Measurements from ENCODE around the gene SFTPD.
"Not testable (repeated sequence)": the region's sequence is repeated elsewhere in the genome, so short reads cannot be mapped to it uniquely, and the experiment has no call there.

Gene SFTPD

DNA sequence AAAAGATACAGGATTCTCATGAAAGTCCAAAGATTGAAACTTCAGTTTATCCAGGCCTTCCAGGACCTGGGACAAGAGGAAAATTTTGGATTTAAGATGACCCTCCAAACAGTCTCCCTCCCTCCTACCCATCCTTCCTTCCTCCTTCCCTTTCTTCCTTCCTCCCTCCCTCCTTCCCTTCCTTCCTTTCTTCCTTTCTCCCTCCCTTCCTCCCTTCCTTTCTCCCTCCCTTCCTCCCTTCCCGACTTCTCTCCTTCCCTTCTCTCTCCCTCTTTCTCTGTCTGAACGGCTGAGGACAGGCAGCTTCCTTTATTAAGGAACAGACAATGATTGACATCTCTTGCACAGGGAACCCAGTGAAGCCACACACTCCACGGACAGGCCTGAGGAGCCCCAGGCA, 23.3 kb downstream of the SFTPD start:
- DNase-seq (ENCODE audit: low spot score) = no peak

DNA sequence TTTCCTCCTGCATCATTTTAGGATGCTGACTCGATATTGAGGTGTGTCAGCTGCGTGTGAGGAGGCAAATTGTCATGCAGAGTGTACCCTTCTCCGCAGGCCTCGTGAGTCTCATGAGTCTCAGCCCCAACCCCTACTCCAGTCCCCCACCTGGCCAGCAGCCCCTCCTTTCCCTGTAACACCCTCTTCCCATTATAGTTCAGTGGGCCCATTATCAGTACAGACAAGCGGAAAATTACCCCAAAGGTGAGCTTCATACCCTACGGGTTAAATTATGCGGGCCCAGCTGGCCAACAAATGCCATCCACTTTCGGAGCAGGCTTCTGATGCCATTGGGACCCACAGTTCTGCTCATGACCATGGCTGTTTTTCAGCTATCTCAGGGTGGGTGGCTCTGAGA, 25.2 kb downstream of the SFTPD start:
- DNase-seq (ENCODE audit: low spot score) = no peak

DNA sequence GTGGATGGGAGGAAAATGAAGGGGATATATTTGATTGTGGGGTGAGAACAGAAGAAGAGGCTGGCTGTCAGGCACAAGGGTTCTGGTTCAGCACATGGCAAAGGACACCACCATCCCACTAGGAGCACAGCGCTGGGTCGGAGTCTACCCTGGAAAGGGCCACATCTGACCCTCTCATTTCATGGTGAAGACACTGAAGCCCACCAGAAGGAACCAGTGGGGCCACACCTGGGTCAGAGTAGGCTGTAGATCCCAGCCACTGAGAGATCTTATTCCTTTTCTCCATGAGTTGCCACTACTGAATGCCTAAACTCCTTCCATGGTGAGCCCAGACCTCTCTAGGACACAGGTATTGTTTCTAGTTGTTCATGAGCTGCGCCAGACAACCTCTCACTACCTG, 25.8 kb downstream of the SFTPD start:
- no peak for DNase-seq (ENCODE audit: low spot score)

DNA sequence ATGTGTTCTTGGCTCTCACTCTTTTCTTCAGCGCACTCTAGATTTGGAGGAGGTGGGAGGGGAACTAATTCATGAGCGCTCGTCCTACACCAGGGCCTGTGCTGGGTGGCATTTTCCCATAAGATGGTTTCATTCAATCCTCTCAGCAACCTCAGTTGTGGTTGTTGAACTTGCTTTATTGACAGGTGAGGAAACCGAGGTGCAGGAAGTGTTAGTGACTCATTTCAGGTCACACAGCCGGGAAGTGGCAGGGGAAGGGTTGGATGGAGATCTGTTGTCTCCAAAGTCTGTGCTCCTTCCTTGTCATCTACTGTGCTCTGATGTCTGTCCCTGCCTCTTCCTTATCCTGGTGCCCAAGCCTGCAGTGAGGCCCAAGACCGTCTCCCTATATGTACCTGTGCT, 26.9 kb downstream of the SFTPD start:
- DNase-seq (ENCODE audit: low spot score) = not testable (repeated sequence)

DNA sequence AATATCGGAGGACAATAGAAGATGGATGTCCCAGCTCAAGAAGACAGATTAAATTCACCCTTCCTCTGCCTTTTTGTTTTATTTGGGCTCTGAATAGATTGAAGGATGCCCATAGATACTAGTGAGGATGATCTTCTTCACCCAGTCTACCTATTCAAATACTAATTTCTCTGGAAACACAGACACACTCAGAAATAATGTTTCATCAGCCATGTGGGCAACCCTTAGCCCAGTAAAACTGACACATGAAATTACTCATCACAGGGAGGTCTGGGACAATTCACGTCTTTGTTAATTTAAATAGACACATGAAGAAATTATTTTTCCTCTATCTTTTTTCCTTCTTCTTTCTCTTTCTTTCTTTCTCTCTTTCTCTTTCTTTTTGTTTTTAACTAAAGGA, 33.1 kb downstream of the SFTPD start:
- DNase-seq (ENCODE audit: low spot score) = not testable (repeated sequence)

DNA sequence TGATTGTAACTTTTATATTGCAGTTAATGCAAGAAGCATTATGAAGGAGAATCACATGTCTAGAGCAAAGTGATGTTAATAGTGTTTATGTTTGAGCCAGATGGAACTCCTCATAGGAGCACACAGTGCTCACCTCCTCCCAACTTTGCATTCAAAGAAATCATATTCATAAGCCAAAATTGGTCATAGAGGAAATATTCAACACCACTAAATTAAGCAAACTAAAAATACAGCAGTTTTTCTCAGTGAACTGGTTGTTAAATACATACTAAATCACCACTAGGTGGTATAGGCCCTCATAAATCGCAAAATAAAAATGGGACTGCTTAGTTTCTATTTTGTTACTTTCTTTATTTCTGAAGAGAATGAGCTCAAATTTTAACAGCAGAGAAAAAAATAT, 34.4 kb downstream of the SFTPD start:
- not testable (repeated sequence) for DNase-seq (ENCODE audit: low spot score)

DNA sequence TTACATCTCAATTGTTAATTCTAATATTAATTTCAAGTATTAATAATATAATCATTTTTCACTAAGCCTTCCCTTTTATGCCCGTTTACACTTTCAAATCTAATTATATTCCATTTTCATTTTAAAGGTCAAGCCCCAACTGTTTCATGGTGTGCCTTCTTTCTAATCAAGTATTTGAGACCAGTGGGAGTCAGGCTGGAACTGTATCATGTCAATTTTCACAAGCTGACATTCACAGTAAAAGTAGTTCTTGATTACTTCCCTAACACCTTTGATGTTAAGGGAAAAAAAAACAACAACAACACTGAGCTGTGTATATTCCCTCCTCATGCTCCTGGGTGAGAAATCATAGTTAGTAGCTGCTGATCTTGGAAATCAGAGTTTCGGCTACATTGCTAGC, 38.1 kb downstream of the SFTPD start:
- no peak for DNase-seq (ENCODE audit: low spot score)

DNA sequence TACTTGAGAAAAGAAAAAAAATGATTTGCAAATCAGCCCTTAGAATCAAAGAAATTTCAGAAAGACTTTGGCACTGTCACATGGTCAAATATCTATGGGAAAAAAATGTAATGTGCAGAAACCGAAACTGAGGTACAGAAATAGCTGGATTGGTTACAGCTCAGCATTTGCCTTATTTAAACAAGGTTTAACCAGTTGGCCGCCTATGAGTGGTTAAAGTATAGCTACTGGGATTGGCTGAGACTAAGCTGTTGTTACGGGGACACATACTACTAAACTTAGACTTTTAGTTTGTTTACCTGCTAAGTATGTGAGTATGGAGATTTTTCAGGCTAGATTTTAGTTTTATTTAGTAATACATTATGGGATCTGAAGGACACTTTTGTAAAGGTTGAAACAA, 38.6 kb downstream of the SFTPD start:
- no peak for DNase-seq (ENCODE audit: low spot score)

DNA sequence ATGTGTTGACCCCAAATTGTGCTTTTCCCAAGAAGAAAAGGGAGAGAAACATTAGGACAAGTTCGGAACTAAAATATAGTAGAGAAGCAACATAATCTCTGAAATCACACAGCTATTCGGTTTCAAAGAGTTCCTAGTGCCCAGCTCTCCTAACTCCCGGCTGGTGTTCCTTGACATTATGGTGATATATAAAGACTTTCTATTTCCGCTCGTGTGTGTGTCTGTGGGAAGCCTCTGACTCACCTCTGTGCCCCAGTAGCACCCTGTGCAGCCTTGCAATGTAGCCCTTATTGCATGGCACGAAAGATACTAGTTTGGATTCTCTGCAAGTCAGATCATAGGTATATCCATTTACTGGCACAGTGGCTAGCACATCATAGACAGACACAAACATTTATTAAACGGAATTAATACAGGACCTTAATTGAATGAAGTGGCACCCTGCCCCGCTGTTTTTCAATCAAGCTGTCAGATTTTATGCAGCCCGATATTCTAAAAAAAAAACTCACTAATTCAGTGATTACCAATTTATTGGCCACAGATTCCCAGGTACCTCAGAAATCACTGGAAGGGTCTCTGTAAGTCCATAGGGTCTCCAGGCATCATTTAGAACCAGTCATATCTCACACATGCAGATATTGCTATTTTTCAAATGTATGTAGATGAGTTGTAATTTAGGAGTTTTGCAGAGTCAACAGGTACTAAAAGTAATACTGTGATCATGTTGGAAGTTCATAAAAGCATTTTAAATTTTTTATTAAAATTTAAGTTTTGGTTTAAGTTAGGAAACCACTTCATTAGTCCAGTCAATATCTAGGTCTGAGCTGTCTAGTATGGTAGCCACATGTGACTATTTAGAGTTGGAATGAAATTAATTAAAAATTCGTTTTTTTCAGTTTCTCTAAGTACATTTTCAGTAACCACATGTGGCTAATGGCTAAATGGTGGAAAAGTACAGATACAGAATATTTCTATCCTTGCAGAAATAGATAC, 43.3 kb downstream of the SFTPD start:
- no peak for DNase-seq (ENCODE audit: low spot score)

DNA sequence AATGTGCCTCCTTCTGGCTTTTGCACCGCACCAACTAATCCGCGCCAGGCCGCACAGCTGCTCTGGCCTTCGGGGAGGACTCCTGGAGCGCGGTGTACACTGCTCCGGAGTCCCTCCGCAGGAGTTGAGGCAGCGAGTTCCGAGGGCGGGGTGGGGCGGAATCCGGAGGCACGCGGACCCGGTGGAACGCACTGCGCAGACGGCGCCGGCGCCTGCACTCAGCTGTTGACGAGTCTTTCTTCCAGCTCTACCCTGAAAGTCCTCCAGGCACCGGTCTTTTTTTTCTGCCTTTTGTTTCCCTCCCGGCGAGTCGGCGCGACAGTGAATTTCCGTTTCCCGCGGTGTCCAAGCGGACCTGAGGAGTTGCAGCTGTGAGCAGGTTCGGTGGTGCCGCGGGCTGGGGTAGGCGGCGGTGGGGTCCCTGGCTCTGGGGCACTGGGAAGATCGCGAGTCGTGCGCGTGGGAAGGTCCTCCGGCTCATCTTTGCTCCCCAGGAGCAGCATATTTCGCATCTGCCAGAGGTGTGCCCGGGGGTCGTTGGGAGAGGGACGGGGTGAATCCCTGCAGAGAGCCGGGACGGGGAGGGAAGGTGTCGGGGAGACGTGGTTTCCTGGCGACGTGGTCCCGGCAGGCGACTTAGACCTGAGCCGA, 44.1 kb downstream of the SFTPD start:
- no peak for DNase-seq (ENCODE audit: low spot score)

DNA sequence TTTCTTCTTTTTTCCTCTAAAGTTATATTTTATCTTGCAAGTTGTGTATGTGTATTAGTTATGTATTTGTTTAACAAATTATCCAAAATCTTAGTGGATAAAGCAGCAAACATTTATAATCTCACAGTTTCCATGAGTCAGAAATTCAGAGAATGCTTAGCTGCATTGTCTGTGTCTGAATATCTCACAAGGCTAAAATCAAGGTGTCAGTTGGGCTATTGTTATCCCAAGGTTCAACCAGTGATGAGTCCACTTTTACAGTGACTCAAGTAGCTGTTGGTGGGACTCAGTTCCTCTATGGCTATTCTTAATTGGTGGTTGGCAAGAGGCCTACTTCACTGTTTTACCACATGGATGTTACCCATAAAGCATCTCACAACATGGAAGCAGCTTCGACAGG, 47.3 kb downstream of the SFTPD start:
- not testable (repeated sequence) for DNase-seq (ENCODE audit: low spot score)

DNA sequence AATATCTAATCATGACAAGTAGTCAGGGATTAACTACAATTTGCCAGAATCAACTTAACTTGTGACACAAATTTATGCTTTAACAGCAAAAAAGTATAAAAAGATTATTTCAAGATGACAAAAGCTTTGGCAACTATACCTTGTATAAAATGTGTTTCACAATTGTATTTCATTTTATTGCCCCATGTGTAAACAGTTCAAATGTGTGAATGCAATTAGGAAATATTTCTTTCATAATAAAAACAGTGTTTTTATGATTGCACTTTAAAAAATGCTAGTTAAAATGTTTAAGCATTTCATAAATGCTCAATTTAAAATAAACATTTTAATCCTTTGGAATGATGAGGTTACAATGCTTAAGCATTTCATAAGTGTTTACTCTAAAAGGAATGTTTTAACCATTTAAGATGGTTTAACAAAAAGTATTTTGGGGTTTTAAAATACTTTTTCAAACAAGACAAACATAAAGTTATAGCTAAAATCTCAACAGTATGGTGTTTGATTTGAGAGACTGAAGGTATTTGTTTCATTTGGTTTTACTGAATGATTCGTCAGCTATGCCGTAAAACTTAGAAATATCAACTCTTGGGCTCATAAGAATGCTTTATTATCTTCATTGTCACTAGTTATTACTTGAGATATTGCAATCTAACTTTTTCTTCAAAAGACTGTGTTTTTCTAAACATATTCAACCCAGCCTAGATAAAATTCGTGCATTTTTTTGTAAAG, 50.1 kb downstream of the SFTPD start:
- DNase-seq (ENCODE audit: low spot score) = no peak

DNA sequence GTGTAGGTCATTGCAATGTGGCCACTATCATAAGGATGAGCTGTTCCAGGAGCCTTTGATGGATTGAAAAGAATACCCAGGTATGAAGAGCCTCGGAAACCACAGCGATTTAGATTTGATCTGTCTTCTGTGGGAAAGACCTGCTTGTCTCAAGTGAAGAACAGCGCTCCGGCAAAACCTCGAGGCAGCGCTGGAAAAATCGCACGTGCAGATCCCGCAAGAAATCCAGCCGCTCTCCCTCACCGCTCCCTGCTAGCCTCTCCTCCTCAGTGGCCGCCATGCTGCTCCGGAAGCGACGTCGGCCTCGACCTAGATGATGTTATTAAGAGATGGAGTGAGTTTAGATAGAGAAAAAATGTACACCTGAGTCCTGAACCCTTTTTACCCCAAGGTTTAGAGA, 56.0 kb downstream of the SFTPD start:
- DNase-seq (ENCODE audit: low spot score) = not testable (repeated sequence)

DNA sequence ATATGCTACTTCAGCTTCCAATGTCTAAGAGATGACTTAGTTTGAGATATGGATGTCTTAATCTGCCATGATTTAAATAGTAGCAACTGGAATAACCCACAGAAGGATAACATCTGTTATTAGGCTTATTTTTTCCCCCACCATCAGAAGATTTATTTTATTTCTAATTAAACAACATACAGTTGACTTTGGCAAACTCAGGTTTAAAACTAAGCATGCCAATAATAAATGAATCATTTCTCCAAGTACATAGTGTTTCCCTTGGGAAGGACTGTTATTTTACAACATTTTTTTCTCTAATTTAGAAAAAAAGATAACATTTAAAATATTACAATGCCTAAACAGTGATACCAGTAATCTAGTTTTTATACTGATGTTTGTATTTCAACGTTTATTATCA, 58.4 kb downstream of the SFTPD start:
- no peak for DNase-seq (ENCODE audit: low spot score)

DNA sequence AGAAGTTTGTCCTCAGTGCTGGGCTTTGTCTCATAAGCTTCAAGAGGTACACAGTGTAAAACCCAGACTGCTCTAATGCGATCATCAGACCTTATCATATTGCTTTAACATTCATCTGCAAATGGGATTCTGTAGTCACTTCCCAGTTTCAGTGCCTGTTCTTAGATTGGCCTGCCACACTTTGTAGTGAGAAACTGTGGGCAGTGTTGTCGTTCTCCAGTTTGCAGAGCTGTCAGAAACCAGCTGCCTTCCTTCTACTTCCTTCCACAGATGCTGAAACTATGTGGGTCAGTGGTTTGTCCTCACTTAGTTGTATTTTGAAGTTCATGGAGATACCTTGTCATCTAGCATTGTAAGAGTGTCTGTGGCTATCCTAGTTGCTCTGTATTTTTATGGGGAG, 59.9 kb downstream of the SFTPD start:
- DNase-seq (ENCODE audit: low spot score) = not testable (repeated sequence)
